ENCODE results near the gene PWWP2B.

PWWP2B gene

DNA sequence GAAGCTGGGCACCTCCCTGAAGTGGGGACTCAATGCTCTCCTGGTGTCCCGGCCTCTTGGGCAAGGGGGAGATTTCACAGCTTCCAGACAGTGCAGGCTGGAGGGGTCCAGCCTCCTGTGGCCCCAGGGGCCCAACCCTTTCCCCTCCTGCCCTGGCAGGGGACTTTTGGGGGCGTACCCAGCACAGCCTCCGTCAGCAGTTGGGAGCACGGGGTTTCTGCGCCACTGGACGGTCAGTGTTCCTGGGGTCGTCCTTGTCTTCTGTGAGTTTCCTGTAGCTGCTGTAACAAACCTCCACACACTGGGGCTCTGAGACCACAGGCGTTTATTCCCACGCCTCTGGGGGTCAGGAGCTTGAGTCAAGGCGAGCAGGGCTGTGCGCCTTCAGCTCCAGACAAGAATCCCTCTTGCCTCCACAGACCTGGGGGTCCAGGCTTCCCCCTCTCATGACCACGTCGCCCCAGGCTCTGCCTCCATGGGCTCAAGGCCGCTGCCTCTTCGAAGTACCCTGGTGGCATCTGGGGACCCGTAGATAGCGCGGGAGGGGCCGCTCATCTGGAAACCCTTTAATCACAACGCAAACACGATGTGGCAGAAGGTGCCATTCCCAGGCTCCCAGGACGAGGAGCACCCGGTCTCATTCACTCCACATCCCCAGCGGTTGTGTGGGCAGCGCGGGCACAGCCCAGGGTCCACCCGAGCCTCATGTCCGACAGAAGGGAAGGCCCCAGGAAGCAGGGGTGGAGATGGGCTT lies 14.0 kb downstream of the PWWP2B start:
- Histone ChIP-seq H3K9me3 (ENCODE audit: control insufficient read depth in 5 of 5, low read length in 5 of 5) (no peaks in the 10 kb centered on the region), H3K27me3 (ENCODE audit: control insufficient read depth in 5 of 5, insufficient read depth in 4 of 5, low read length in 5 of 5) (no peaks in the 10 kb centered on the region), H3K4me3 (ENCODE audit: low read depth in 1 of 5, low read length in 5 of 5) (peak overlapping the region in 3 of 5 donors; percentile 4 to 36 (median 18)), H3K27ac (ENCODE audit: low read depth, low read length) (peak overlapping the region; percentile 74), H3K4me1 (ENCODE audit: control insufficient read depth in 5 of 5, insufficient read depth in 5 of 5, low read length in 5 of 5) (peaks cover 11 to 82% (median 58%) of the 10 kb centered on the region in 5 donors), H3K9ac (ENCODE audit: low read length in 5 of 5) (peak overlapping the region in 3 of 5 donors; percentile 2 to 53 (median 36)), H3K36me3 (ENCODE audit: control insufficient read depth in 5 of 5, insufficient read depth in 5 of 5, low read length in 5 of 5) (peaks cover 0 to 23% (median 18%) of the 10 kb centered on the region in 5 donors)

DNA sequence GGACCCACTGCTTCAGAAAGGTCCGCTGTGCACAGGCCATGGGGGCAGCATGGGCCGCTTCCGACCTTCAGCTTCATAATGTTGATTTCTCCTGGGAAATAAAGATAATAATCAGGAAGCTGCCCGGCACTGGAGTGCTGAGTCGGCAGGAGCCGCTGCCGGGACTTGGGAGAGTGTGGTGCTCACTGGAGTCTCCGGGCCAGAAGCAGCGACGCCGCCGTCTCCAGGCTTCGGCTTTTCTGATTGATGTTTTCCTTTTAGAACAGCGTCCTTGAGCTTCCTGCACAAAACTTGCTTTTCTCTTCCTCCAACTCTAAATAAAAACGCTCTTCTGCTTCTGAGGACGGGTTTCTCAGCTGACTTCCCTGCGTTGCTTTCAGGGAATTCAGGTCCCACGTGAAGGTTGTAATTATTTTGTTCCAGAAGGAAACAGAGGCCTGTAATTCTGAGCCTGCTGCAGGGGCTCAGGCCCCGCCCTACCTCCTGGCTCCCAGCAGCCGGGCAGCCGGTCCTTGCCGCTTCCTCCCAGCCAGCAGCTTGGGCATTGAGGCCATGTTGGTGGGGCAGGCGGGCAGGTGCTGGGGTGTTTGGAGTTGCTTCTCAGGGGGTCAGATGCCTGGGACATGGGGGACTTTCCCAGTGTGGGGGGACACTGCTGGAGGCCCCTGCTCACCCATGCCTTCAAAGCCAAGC lies 14.7 kb downstream of the PWWP2B start:
- H3K36me3 ChIP-seq (ENCODE audit: control insufficient read depth in 5 of 5, insufficient read depth in 5 of 5, low read length in 5 of 5) = peaks cover 0 to 17% (median 12%) of the 10 kb centered on the region in 5 donors
- H3K9ac ChIP-seq (ENCODE audit: low read length in 5 of 5) = peak overlapping the region; percentile 1 to 53 (median 2)
- H3K4me3 ChIP-seq (ENCODE audit: low read depth in 1 of 5, low read length in 5 of 5) = peak overlapping the region in 4 of 5 donors; percentile 4 to 36 (median 14)
- H3K9me3 ChIP-seq (ENCODE audit: control insufficient read depth in 5 of 5, low read length in 5 of 5) = no peaks in the 10 kb centered on the region
- H3K27ac ChIP-seq (ENCODE audit: low read depth, low read length) = peak overlapping the region; percentile 74
- peaks cover 11 to 84% (median 61%) of the 10 kb centered on the region in 5 donors for H3K4me1 ChIP-seq (ENCODE audit: control insufficient read depth in 5 of 5, insufficient read depth in 5 of 5, low read length in 5 of 5)
- no peaks in the 10 kb centered on the region for H3K27me3 ChIP-seq (ENCODE audit: control insufficient read depth in 5 of 5, insufficient read depth in 4 of 5, low read length in 5 of 5)

DNA sequence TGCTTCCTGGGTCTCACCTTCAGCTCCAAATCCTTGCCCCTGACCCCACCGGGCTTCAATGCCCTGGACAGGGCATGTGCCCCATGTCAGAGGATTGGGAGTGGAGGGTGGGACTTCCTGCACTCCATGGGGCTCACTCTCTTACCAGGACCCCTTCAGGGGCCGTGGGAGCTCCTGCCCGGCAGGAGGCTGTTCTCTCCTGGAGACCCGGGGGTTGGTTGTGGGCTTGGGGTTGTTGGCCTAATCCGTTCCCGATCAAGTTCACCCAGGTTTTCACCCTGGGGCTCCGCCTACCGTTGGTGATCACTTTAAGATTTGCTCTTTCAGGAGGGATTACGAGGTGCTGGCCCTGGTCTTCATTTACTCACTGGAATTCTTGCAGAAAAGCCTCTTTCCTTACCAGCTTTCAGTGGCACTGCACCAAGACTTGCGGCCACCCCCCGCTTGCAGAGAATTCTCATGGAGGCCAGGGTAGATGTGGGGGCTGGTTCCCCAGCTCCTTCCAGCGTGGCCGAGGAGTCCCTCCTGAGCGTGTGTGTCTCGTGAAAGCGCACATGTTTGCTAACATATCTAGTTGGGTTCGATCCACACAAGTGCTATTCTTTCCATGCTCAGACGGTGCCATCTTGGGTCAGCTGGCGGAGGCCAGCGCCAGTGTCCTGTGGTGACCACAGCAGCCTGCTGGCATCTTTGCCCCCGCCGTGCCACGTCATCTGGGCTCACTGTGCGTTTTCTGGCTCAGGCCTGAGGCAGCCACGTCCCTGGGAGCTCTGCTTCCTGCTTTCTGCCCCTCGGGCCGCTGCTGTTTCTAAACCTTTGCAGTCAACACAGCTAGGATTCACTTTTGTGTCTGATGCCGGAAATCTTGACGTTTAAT lies 15.6 kb downstream of the PWWP2B start:
- peaks cover 11 to 84% (median 61%) of the 10 kb centered on the region in 5 donors for H3K4me1 ChIP-seq (ENCODE audit: control insufficient read depth in 5 of 5, insufficient read depth in 5 of 5, low read length in 5 of 5)

DNA sequence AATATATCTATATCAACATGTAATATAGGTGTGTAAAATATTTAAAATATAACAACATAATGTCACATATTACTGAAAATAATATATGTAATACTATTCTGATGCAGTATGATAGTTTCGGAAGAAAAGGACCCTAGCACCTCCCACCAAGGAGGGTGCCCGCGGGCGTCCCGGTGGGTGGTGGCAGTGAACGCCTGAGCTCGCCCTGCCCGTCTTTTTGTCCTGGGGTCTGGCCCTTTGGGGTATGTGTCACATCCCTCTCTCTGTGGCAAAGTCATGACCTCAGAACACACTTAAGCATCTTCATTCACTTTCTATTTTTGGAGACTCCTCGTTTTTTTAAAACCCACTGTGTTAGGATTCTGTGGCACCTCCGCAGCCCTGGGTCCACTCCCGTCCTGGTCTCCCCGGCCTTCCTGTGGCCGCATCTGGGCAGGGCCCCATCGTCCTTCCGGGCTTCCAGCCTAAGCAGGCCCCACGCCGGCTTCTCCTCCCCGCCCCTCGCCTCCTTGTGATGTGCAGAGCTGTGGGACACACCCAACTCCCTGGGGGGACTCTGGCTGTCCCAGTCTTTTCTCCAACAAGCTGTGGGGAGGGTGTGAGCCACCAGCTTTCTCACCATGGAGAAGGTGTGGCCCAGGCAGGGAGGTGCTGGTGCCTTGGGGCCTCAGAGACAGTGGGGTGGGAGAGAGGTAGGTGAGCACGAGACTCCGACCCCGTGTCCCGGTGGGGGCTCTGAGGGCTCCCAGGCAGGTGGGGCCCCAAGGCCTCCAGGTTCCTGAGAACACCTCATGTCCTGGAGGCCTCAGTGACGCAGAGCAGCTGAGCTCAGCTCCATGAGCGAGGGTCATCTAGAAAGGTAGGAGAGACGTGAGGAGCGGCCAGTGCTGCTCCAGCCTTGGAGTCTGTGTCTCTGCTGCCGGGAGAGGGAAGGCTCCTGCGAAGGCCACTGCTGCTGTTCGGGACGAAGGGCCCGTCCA lies 16.5 kb downstream of the PWWP2B start:
- no peak overlapping the region for H3K27ac ChIP-seq (ENCODE audit: low read depth, low read length)
- peaks cover 10 to 84% (median 60%) of the 10 kb centered on the region in 5 donors for H3K4me1 ChIP-seq (ENCODE audit: control insufficient read depth in 5 of 5, insufficient read depth in 5 of 5, low read length in 5 of 5)
- H3K9ac ChIP-seq (ENCODE audit: low read length in 5 of 5) = peak overlapping the region in 1 of 5 donors; percentile 1

More for the DNA sequence above, 15.6 kb downstream of the PWWP2B start:
- Histone ChIP-seq H3K9ac (ENCODE audit: low read length in 5 of 5) (peak overlapping the region in 3 of 5 donors; percentile 1 to 53 (median 26)), H3K4me3 (ENCODE audit: low read depth in 1 of 5, low read length in 5 of 5) (peak overlapping the region in 1 of 5 donors; percentile 36), H3K36me3 (ENCODE audit: control insufficient read depth in 5 of 5, insufficient read depth in 5 of 5, low read length in 5 of 5) (peaks cover 0 to 15% (median 12%) of the 10 kb centered on the region in 5 donors), H3K27ac (ENCODE audit: low read depth, low read length) (peak overlapping the region; percentile 74), H3K9me3 (ENCODE audit: control insufficient read depth in 5 of 5, low read length in 5 of 5) (no peaks in the 10 kb centered on the region), H3K27me3 (ENCODE audit: control insufficient read depth in 5 of 5, insufficient read depth in 4 of 5, low read length in 5 of 5) (no peaks in the 10 kb centered on the region)

DNA sequence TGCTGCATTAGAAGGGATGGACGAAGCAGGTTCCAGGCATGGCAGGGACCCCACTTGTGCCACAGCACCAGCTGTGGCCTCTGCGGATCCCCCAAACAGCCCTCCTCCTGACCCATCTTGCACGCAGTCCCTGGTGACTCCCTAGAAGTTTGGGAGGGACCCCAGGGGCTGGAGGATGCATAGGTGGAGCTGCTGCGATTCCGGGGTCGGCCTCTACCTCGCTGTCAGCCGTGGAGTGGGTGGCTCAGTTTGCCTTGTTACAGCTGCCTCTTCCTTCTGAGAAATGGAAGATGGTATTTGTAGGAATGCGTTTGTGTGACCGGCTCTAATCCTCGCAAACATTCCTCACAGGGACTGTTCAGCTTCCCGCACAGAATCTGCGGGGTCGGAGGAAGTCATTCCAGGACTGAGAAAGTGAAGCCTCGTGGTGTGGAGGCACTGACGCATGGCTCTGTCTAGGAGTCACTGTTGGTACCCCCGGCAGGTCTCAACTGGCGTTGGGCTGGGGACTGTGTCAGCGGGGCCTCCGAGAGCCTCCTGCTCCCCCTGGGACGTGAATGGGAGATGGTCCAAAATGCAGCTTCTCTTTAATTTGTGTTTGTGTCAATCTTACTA lies 17.5 kb downstream of the PWWP2B start:
- Histone ChIP-seq H3K9me3 (ENCODE audit: control insufficient read depth in 5 of 5, low read length in 5 of 5) (no peaks in the 10 kb centered on the region), H3K27me3 (ENCODE audit: control insufficient read depth in 5 of 5, insufficient read depth in 4 of 5, low read length in 5 of 5) (no peaks in the 10 kb centered on the region), H3K27ac (ENCODE audit: low read depth, low read length) (no peak overlapping the region), H3K4me1 (ENCODE audit: control insufficient read depth in 5 of 5, insufficient read depth in 5 of 5, low read length in 5 of 5) (peaks cover 10 to 82% (median 60%) of the 10 kb centered on the region in 5 donors), H3K9ac (ENCODE audit: low read length in 5 of 5) (no peak overlapping the region), H3K4me3 (ENCODE audit: low read depth in 1 of 5, low read length in 5 of 5) (no peak overlapping the region), H3K36me3 (ENCODE audit: control insufficient read depth in 5 of 5, insufficient read depth in 5 of 5, low read length in 5 of 5) (peaks cover 0 to 15% (median 11%) of the 10 kb centered on the region in 5 donors)

More for the DNA sequence above, 16.5 kb downstream of the PWWP2B start:
- Histone ChIP-seq H3K4me3 (ENCODE audit: low read depth in 1 of 5, low read length in 5 of 5) (no peak overlapping the region), H3K36me3 (ENCODE audit: control insufficient read depth in 5 of 5, insufficient read depth in 5 of 5, low read length in 5 of 5) (peaks cover 0 to 15% (median 12%) of the 10 kb centered on the region in 5 donors), H3K9me3 (ENCODE audit: control insufficient read depth in 5 of 5, low read length in 5 of 5) (no peaks in the 10 kb centered on the region), H3K27me3 (ENCODE audit: control insufficient read depth in 5 of 5, insufficient read depth in 4 of 5, low read length in 5 of 5) (no peaks in the 10 kb centered on the region)

DNA sequence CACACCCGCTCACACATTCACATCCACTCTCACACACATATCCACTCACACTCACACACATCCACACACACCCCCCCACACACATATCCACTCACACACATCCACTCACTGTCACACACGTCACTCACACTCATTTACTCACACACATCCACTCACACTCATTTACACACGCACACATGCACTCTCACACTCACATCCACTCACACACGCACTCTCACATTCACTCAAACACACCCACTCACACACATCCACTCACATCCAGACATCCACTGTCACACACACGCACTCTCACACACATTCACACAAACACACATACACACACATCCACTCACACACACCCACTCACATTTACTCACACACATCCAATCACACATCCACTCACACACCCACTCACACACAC lies 18.3 kb downstream of the PWWP2B start:
- no peaks in the 10 kb centered on the region for H3K27me3 ChIP-seq (ENCODE audit: control insufficient read depth in 5 of 5, insufficient read depth in 4 of 5, low read length in 5 of 5)
- no peaks in the 10 kb centered on the region for H3K9me3 ChIP-seq (ENCODE audit: control insufficient read depth in 5 of 5, low read length in 5 of 5)
- H3K4me1 ChIP-seq (ENCODE audit: control insufficient read depth in 5 of 5, insufficient read depth in 5 of 5, low read length in 5 of 5) = peaks cover 10 to 84% (median 67%) of the 10 kb centered on the region in 5 donors
- peaks cover 0 to 15% (median 11%) of the 10 kb centered on the region in 5 donors for H3K36me3 ChIP-seq (ENCODE audit: control insufficient read depth in 5 of 5, insufficient read depth in 5 of 5, low read length in 5 of 5)
- H3K27ac ChIP-seq (ENCODE audit: low read depth, low read length) = no peak overlapping the region
- peak overlapping the region in 2 of 5 donors; percentile 41 to 73 for H3K9ac ChIP-seq (ENCODE audit: low read length in 5 of 5)
- no peak overlapping the region for H3K4me3 ChIP-seq (ENCODE audit: low read depth in 1 of 5, low read length in 5 of 5)

DNA sequence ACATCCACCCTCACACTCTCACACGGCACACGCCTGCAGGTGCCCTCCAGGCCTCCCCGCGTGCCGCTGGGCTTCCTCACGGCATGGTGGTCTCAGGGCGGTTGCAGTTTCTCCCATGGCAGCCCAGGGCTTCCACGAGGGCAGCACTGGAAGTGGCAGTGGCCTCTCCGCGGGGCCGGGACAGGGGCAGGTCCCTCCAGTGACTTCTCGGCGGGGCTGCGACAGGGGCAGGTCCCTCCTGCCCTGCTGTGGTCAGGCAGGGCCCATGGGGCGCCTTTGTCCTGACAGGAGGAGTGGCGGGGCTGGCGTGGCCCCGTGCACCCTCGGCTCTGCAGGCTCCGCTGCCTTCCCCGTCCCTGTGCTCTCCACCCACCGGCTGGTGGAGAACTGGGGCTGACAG lies 19.0 kb downstream of the PWWP2B start:
- Histone ChIP-seq H3K27ac (ENCODE audit: low read depth, low read length) (no peak overlapping the region), H3K4me1 (ENCODE audit: control insufficient read depth in 5 of 5, insufficient read depth in 5 of 5, low read length in 5 of 5) (peaks cover 9 to 84% (median 70%) of the 10 kb centered on the region in 5 donors)

DNA sequence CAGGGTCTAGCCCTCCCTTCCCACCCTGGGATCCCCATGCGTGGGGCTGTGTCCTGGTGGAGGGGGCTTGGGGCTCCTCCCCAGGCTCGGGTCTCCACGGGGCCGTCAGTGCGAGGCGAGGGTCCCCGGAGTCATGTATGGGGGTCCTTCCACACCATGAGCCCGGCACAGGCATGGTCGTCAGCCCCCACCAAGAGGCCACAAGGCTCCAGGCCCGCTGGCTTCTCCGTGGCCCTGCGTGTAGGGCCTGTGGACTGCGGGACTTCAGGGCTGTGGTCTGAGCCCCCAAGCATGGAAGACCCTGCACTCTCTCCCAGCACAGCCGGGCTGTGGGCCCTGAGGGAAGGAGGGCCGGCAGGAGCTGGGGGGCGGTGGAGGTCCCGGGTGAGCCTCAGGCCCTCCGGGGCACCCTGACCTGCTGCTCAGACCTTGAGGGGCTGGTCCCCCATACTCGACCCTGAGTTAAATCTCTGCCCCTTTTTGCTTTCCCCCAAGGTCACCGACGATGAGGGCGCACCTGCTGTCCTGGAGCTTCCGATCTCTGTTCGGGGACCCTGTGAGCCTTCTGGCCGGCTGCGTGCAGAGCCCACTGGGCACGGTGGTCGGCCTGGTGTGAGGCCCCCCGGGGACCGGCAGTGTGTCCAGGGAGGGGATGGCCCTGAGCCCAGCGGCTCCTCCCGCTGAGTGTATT lies 19.7 kb downstream of the PWWP2B start:
- Histone ChIP-seq H3K9me3 (ENCODE audit: control insufficient read depth in 5 of 5, low read length in 5 of 5) (no peaks in the 10 kb centered on the region), H3K4me1 (ENCODE audit: control insufficient read depth in 5 of 5, insufficient read depth in 5 of 5, low read length in 5 of 5) (peaks cover 5 to 84% (median 70%) of the 10 kb centered on the region in 5 donors), H3K4me3 (ENCODE audit: low read depth in 1 of 5, low read length in 5 of 5) (no peak overlapping the region), H3K9ac (ENCODE audit: low read length in 5 of 5) (no peak overlapping the region), H3K27ac (ENCODE audit: low read depth, low read length) (peak overlapping the region; percentile 41), H3K36me3 (ENCODE audit: control insufficient read depth in 5 of 5, insufficient read depth in 5 of 5, low read length in 5 of 5) (peaks cover 0 to 15% (median 11%) of the 10 kb centered on the region in 5 donors), H3K27me3 (ENCODE audit: control insufficient read depth in 5 of 5, insufficient read depth in 4 of 5, low read length in 5 of 5) (no peaks in the 10 kb centered on the region)

More for the DNA sequence above, 19.0 kb downstream of the PWWP2B start:
- no peaks in the 10 kb centered on the region for H3K9me3 ChIP-seq (ENCODE audit: control insufficient read depth in 5 of 5, low read length in 5 of 5)
- H3K4me3 ChIP-seq (ENCODE audit: low read depth in 1 of 5, low read length in 5 of 5) = no peak overlapping the region
- no peak overlapping the region for H3K9ac ChIP-seq (ENCODE audit: low read length in 5 of 5)
- no peaks in the 10 kb centered on the region for H3K27me3 ChIP-seq (ENCODE audit: control insufficient read depth in 5 of 5, insufficient read depth in 4 of 5, low read length in 5 of 5)
- H3K36me3 ChIP-seq (ENCODE audit: control insufficient read depth in 5 of 5, insufficient read depth in 5 of 5, low read length in 5 of 5) = peaks cover 0 to 15% (median 11%) of the 10 kb centered on the region in 5 donors
